Activated B cell treated with CpG ODN at 0.5 μM for 24 hours (primary cell): ENCODE data around the gene PRR32. TPM values are rescaled to one million over a fixed set of nuclear protein-coding genes. Genes with fewer than 3 reads are reported as not detected.

Experiments used
- ATAC-seq: fragments of 200-7000 bp; cut with Tn5 transposase; one replicate; pipeline ENCODE4 v1.10.0; 2021; ENCODE audit warnings: low read depth, mild to moderate bottlenecking, moderate library complexity
- CTCF ChIA-PET: fragments of 350-600 bp; sonication (Branson Sonifier 250); formaldehyde crosslinking; loops from one replicate; lab custom pipeline; 2021; ENCODE audit warnings: antibody characterized with exemption; lab: Charles Lee
- POLR2A ChIA-PET: fragments of 350-600 bp; sonication (Branson Sonifier 250); formaldehyde crosslinking; loops from one replicate; lab custom pipeline; 2021; ENCODE audit warnings: antibody characterized with exemption; lab: Charles Lee
- DNase-seq: peaks from one replicate; pipeline ENCODE4 v3.0.0; 2022
- H3K27ac Mint-ChIP-seq: one replicate; pipeline ENCODE4 v1.8.0; 2020; ENCODE audit warnings: mixed read lengths
- H3K27me3 Mint-ChIP-seq: one replicate; pipeline ENCODE4 v1.8.0; 2021; ENCODE audit warnings: mixed read lengths
- H3K36me3 Mint-ChIP-seq: one replicate; pipeline ENCODE4 v1.8.0; 2021; ENCODE audit warnings: low read depth, mixed read lengths
- H3K4me1 Mint-ChIP-seq: one replicate; pipeline ENCODE4 v1.8.0; 2021; ENCODE audit warnings: mixed read lengths
- H3K4me3 Mint-ChIP-seq: one replicate; pipeline ENCODE4 v1.8.0; 2020; ENCODE audit warnings: mild to moderate bottlenecking, mixed read lengths
- H3K9me3 Mint-ChIP-seq: one replicate; pipeline ENCODE4 v1.8.0; 2020; ENCODE audit warnings: mixed read lengths
- intact Hi-C: fragments of 100-400 bp; cut with micrococcal nuclease; formaldehyde crosslinking; loops from one replicate; pipeline ENCODE4 v1.15.1; 2024
- total RNA-seq: library from RNA; stranded (reverse); gene quantifications from 2 replicates; pipeline ENCODE4 v1.2.3, GENCODE V29; 2022
- TF ChIP-seq, protein P1 (sequence below): fragments of 200-600 bp; IDR thresholded peaks from one replicate; pipeline ENCODE4 v1.8.0; 2022; ENCODE audit warnings: antibody characterized with exemption, mild to moderate bottlenecking

Gene PRR32
- total RNA-seq, 1 donor from 2014 or later, result not detected

DNA sequence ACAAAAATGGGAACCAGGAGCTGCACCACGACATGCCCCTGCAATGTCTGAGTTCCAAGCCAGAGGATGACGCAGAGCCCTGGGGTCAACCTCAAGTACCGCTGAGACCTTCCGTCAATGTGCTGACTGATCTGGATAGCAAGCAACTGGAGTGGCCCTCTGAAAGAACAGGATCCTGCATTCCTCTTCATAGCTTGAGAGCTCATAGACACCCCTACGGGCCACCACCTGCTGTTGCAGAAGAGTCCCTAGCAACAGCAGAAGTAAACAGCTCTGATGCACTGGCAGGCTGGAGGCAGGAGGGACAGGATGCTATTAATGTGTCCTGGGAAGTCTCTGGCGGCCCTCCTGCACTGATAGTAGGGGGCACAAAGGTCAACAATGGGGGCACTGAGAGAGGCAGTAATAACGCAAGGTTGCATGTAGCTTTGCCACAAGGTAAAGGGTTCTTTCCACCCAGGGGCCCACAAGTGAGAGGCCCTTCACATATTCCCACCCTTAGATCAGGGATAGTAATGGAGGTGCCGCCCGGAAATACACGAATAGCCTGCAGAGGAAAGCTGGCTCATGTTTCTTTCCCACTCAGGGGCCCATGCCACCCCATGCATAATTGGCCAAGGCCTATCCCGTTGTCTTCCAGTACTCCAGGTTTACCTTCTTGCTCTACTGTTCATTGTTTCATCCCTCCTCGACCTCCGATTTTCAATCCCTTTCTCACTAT lies 1.3 kb downstream of the PRR32 start:
- H3K4me3 Mint-ChIP-seq, result no peak overlapping the region
- TF ChIP-seq, protein P1, sequence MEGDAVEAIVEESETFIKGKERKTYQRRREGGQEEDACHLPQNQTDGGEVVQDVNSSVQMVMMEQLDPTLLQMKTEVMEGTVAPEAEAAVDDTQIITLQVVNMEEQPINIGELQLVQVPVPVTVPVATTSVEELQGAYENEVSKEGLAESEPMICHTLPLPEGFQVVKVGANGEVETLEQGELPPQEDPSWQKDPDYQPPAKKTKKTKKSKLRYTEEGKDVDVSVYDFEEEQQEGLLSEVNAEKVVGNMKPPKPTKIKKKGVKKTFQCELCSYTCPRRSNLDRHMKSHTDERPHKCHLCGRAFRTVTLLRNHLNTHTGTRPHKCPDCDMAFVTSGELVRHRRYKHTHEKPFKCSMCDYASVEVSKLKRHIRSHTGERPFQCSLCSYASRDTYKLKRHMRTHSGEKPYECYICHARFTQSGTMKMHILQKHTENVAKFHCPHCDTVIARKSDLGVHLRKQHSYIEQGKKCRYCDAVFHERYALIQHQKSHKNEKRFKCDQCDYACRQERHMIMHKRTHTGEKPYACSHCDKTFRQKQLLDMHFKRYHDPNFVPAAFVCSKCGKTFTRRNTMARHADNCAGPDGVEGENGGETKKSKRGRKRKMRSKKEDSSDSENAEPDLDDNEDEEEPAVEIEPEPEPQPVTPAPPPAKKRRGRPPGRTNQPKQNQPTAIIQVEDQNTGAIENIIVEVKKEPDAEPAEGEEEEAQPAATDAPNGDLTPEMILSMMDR, result no peak
- POLR2A ChIA-PET, result no interaction called here
- DNase-seq (no peak), ATAC-seq (no peak)
- no peaks in the 10 kb centered on the region for H3K27me3 Mint-ChIP-seq
- no peaks in the 10 kb centered on the region for H3K4me1 Mint-ChIP-seq
- no peak overlapping the region for H3K27ac Mint-ChIP-seq
- CTCF ChIA-PET, result no interaction called here
- H3K9me3 Mint-ChIP-seq, result no peaks in the 10 kb centered on the region
- intact Hi-C loops, result no loop called here
- no peaks in the 10 kb centered on the region for H3K36me3 Mint-ChIP-seq

DNA sequence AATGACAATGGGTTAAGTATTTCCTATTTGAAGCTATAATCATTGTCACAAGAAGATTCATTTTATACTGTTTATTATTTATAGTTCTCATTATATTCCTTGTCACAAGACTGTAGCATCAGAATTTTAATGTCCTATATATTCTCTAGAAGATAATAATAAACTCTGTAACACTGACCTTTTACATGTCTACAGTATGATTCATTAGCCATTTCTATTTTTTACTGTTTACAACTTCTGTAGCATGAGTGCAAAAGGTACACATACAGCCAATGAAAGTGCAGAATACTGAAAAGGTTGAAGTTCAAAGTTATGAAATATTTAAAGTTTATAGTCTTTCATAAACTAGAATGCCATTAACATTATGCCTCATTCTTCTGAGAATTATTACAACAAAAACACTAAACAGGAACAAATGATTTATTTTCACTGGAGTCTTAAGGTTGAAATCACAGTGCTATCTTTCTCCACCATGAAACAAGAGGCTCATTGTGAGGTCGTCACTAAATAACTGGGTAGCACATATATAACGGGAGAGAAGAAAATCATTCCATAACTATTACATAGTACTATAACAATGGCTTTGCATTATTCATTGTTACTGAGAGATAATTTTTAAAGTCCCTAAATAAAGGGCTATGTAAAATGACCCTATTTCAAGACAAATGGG lies 4.9 kb downstream of the PRR32 start:
- no peaks in the 10 kb centered on the region for H3K27me3 Mint-ChIP-seq

DNA sequence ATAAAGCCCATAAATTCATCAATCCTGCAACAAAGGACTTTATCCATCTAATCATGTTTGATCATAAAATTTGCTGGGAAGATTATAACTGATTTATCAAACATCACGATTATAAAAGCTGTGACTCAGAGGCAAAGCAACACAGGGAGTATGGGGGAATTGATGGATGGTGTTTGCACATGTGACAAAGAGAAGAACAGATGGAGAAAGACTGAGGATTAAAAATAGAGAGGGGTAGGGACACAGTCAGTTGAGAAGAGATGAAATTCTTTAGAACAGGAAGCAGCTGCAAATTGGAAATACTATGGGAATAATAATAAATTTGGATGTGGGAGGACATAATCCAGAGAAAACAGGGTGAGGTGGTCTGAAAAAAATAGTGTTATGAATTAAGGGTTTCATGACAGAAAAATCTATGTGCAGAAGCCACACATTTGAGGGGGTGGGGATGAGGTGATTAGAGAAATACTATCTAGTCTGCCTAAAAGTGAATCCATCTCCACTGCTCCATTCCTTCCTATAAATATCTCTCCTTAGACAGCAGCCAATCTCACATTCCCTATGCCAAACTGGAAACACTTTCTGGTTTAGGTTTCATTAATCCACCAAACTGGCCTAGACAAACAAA lies 6.2 kb downstream of the PRR32 start:
- no peak overlapping the region for H3K4me3 Mint-ChIP-seq
- no peak overlapping the region for H3K27ac Mint-ChIP-seq
- no peak for DNase-seq
- CTCF ChIA-PET, result no interaction called here
- no peak for ATAC-seq
- H3K36me3 Mint-ChIP-seq, result no peaks in the 10 kb centered on the region
- POLR2A ChIA-PET, result no interaction called here
- H3K4me1 Mint-ChIP-seq, result no peaks in the 10 kb centered on the region
- TF ChIP-seq, protein P1, result no peak
- H3K27me3 Mint-ChIP-seq, result no peaks in the 10 kb centered on the region
- no peaks in the 10 kb centered on the region for H3K9me3 Mint-ChIP-seq
- intact Hi-C loops, result no loop called here

More for the DNA sequence above, 4.9 kb downstream of the PRR32 start:
- ChIA-PET CTCF (no interaction called here), POLR2A (no interaction called here)
- ATAC-seq (no peak), DNase-seq (no peak)
- Mint-ChIP-seq H3K36me3 (no peaks in the 10 kb centered on the region), H3K4me1 (no peaks in the 10 kb centered on the region), H3K4me3 (no peak overlapping the region), H3K27ac (no peak overlapping the region), H3K9me3 (no peaks in the 10 kb centered on the region)
- TF ChIP-seq, protein P1, result no peak
- intact Hi-C loops, result no loop called here

DNA sequence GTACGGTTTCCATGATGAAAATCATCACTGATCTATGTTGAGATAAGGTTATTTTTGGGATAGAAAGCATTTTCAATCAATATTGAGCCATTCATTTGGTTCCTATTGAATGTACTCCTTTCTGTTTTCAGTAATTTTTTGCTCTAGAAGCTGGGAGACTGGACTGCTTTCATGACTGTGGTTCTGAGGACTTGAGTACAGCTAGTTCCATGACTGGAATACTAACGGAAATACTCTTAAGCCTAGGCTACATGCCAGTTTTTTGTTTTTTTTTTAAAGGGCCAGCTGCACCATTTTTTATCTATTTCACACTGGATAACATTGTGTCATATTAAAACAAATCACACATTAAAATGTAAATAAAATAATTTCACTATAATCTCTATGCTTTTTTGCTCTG lies 16.7 kb downstream of the PRR32 start:
- CTCF ChIA-PET, result no interaction called here

DNA sequence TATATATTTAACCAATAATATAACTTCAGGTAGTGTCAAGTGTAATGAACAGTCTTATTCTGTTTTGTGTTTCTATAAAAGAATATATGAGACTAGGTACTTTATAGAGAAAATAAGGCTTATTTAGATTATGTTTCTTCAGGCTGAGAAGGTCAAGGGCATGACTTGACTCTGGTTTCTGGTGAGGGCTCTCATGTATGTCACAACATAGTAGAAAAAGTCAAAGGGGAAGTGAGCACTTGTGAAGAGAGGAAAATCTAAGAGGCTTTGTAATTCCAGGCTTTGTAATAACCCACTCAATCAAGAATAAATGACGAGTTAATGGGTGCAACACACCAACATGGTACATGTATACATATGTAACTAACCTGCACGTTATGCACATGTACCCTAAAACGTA lies 27.6 kb downstream of the PRR32 start:
- CTCF ChIA-PET, result no interaction called here

More for the DNA sequence above, 16.7 kb downstream of the PRR32 start:
- DNase-seq (no peak), ATAC-seq (no peak)
- intact Hi-C loops, result no loop called here
- Mint-ChIP-seq H3K4me1 (no peaks in the 10 kb centered on the region), H3K4me3 (no peak overlapping the region), H3K36me3 (no peaks in the 10 kb centered on the region), H3K9me3 (no peaks in the 10 kb centered on the region), H3K27me3 (no peaks in the 10 kb centered on the region), H3K27ac (no peak overlapping the region)
- TF ChIP-seq, protein P1, result no peak
- POLR2A ChIA-PET, result no interaction called here

More for the DNA sequence above, 27.6 kb downstream of the PRR32 start:
- Mint-ChIP-seq H3K27ac (no peak overlapping the region), H3K4me1 (no peaks in the 10 kb centered on the region), H3K27me3 (no peaks in the 10 kb centered on the region), H3K36me3 (no peaks in the 10 kb centered on the region), H3K4me3 (no peak overlapping the region), H3K9me3 (peaks cover 2% of the 10 kb centered on the region)
- TF ChIP-seq, protein P1, result no peak
- ATAC-seq (no peak), DNase-seq (no peak)
- intact Hi-C loops, result no loop called here
- POLR2A ChIA-PET, result no interaction called here
